SU-DHL-6 (cell line): ENCODE measurements around the gene WDSUB1.

Source experiments
- H2AFZ ChIP-seq: fragments of 200-600 bp; sonication (generic); 2 replicates; pipeline ENCODE4 v1.6.1; 2014; ENCODE audit warnings: low read depth, mild to moderate bottlenecking, moderate library complexity, mixed read lengths, antibody characterized with exemption, low read length; ENCODE audit not compliant: severe bottlenecking
- H3F3A ChIP-seq: fragments of 200-600 bp; shearing (Covaris generic); 2 replicates; pipeline ENCODE4 v1.6.0; 2016; ENCODE audit warnings: antibody characterized with exemption, mild to moderate bottlenecking; ENCODE audit not compliant: insufficient read depth
- H3K27ac ChIP-seq: fragments of 200-600 bp; sonication (generic); 2 replicates; pipeline ENCODE4 v1.5.1; 2016; ENCODE audit warnings: low read depth, mild to moderate bottlenecking, low read length, moderate library complexity, mixed read lengths
- H3K27me3 ChIP-seq: fragments of 200-600 bp; sonication (generic), shearing (Covaris generic); 2 replicates; pipeline ENCODE4 v1.6.0; 2014; ENCODE audit warnings: mild to moderate bottlenecking, low read length
- H3K36me3 ChIP-seq: fragments of 200-600 bp; sonication (generic); 2 replicates; pipeline ENCODE4 v1.6.1; 2014; ENCODE audit warnings: mild to moderate bottlenecking, low read length, mixed read lengths
- H3K4me2 ChIP-seq: fragments of 300-600, 200-600 bp; shearing (Covaris generic), sonication (generic); 2 replicates; pipeline ENCODE4 v1.6.0; 2014; ENCODE audit warnings: low read length, low read depth, mild to moderate bottlenecking; ENCODE audit not compliant: poor library complexity, severe bottlenecking
- H3K4me3 ChIP-seq: fragments of 200-600 bp; sonication (generic); 2 replicates; pipeline ENCODE4 v1.5.1; 2014; ENCODE audit warnings: antibody characterized with exemption, low read length, mild to moderate bottlenecking, mixed read lengths; ENCODE audit not compliant: insufficient read depth, poor library complexity, severe bottlenecking
- H3K79me2 ChIP-seq: fragments of 200-600 bp; sonication (generic); 2 replicates; pipeline ENCODE4 v1.6.1; 2014; ENCODE audit warnings: mild to moderate bottlenecking, low read length, moderate library complexity; ENCODE audit not compliant: insufficient read depth
- H3K9ac ChIP-seq: fragments of 200-600 bp; sonication (generic); 2 replicates; pipeline ENCODE4 v1.7.0; 2014; ENCODE audit warnings: mild to moderate bottlenecking, low read length
- H3K9me2 ChIP-seq: fragments of 200-600 bp; sonication (generic); replicated peaks from 2 replicates; pipeline ENCODE4 v1.6.1; 2014; ENCODE audit warnings: low read length; ENCODE audit not compliant: insufficient read depth
- H3K9me3 ChIP-seq: fragments of 200-600 bp; sonication (generic); 2 replicates; pipeline ENCODE4 v1.6.1; 2014; ENCODE audit warnings: low read length, mixed read lengths; ENCODE audit not compliant: insufficient read depth
- H4K20me1 ChIP-seq: fragments of 200-600 bp; sonication (generic); 2 replicates; pipeline ENCODE4 v1.6.1; 2014; ENCODE audit warnings: low read depth, mild to moderate bottlenecking, antibody characterized with exemption, low read length, moderate library complexity, mixed read lengths
- CTCF ChIP-seq: fragments of 200-600 bp; sonication (generic); IDR thresholded peaks from one replicate; pipeline ENCODE4 v1.5.1; 2017; ENCODE audit warnings: antibody characterized with exemption, mild to moderate bottlenecking, low read length, moderate library complexity; ENCODE audit not compliant: insufficient read depth, poor library complexity, severe bottlenecking
- EZH2phosphoT487 ChIP-seq: fragments of 200-600 bp; sonication (generic), shearing (Covaris generic); conservative IDR thresholded peaks from 2 replicates; pipeline ENCODE4 v1.6.1; 2018; ENCODE audit warnings: mild to moderate bottlenecking, antibody characterized with exemption, low read length, moderate library complexity, mixed read lengths

Gene WDSUB1

GRCh38 chr2:159262904-159263303 lies 23.6 kb downstream of the WDSUB1 start:
- no peaks in the 10 kb centered on the region for H3K79me2 ChIP-seq
- no peaks in the 10 kb centered on the region for H3K27me3 ChIP-seq
- H4K20me1 ChIP-seq, result no peaks in the 10 kb centered on the region
- no peak overlapping the region for H3K27ac ChIP-seq
- no peak overlapping the region for H3K4me2 ChIP-seq
- no peaks in the 10 kb centered on the region for H3K9me2 ChIP-seq
- no peak overlapping the region for H2AFZ ChIP-seq
- H3K9me3 ChIP-seq, result no peaks in the 10 kb centered on the region
- no peaks in the 10 kb centered on the region for H3F3A ChIP-seq
- H3K4me3 ChIP-seq, result no peak overlapping the region
- TF ChIP-seq CTCF, result no peak
- no peaks in the 10 kb centered on the region for H3K36me3 ChIP-seq
- H3K9ac ChIP-seq, result no peak overlapping the region

DNA sequence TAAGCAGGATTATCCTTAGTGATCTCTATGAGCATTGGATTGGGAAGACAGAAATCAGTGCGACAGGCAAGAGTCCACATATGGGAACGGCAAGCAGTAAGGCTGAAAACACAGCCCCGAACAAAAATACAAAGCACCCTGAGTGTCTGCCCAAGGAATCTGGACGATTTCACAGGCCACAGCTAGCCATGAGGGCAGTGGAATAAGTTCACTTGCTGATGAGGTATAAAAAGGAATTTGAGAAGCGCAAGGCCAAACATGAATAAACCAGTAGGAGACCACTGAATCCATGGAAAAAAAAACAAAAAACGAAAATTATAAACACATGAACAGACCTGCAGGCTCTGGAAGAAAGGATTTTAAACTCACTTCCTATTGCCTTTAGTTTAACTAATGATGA lies 24.3 kb downstream of the WDSUB1 start:
- no peaks in the 10 kb centered on the region for H3F3A ChIP-seq
- H3K9ac ChIP-seq, result no peak overlapping the region
- H3K9me2 ChIP-seq, result no peaks in the 10 kb centered on the region
- no peak overlapping the region for H2AFZ ChIP-seq
- TF ChIP-seq EZH2phosphoT487 (no peak), CTCF (no peak)
- no peak overlapping the region for H3K27ac ChIP-seq
- no peaks in the 10 kb centered on the region for H3K79me2 ChIP-seq
- no peak overlapping the region for H3K4me2 ChIP-seq
- H3K9me3 ChIP-seq, result no peaks in the 10 kb centered on the region
- no peaks in the 10 kb centered on the region for H3K27me3 ChIP-seq
- no peaks in the 10 kb centered on the region for H3K36me3 ChIP-seq
- H4K20me1 ChIP-seq, result no peaks in the 10 kb centered on the region
- no peak overlapping the region for H3K4me3 ChIP-seq

DNA sequence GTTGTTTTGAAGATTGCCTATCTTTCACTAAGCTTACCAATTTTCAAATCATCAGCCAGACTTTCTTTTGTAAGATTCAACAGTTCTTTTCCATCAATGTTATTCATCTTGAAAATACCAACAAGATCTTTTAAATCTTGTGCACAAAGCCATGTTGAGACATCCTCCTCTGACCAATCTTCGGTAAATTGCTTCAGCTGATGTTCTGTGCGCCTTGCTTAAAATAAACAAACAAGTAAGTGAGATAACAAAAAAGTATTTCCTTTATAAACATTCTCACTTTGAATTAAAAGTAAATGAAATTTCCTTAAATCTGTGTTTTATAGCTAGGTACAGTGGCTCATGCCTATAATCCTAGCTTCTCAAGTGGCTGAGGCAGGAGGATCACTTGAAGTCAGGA lies 30.3 kb downstream of the WDSUB1 start:
- no peak overlapping the region for H3K9ac ChIP-seq
- no peaks in the 10 kb centered on the region for H3K36me3 ChIP-seq
- H3K9me3 ChIP-seq, result no peaks in the 10 kb centered on the region
- H3K4me2 ChIP-seq, result no peak overlapping the region
- TF ChIP-seq EZH2phosphoT487, result no peak
- no peak overlapping the region for H3K4me3 ChIP-seq
- no peaks in the 10 kb centered on the region for H3K9me2 ChIP-seq
- no peaks in the 10 kb centered on the region for H3F3A ChIP-seq
- H3K79me2 ChIP-seq, result no peaks in the 10 kb centered on the region
- no peaks in the 10 kb centered on the region for H3K27me3 ChIP-seq
- no peak overlapping the region for H3K27ac ChIP-seq
- H2AFZ ChIP-seq, result no peak overlapping the region
- H4K20me1 ChIP-seq, result no peaks in the 10 kb centered on the region

- Histone ChIP-seq H3K27ac (no peak overlapping the region), H3K9me3 (no peaks in the 10 kb centered on the region), H3K36me3 (no peaks in the 10 kb centered on the region), H3K9ac (no peak overlapping the region), H2AFZ (no peak overlapping the region), H3K4me3 (no peak overlapping the region), H3F3A (no peaks in the 10 kb centered on the region), H3K27me3 (no peaks in the 10 kb centered on the region), H3K4me2 (no peak overlapping the region), H4K20me1 (no peaks in the 10 kb centered on the region), H3K79me2 (no peaks in the 10 kb centered on the region), H3K9me2 (no peaks in the 10 kb centered on the region)
- TF ChIP-seq CTCF (no peak), EZH2phosphoT487 (no peak)
Measured at GRCh38 chr2:159252905-159253304, 33.6 kb downstream of the WDSUB1 start.
